ENCODE results near the gene FAM118B. TPM values are rescaled to one million over a fixed set of nuclear protein-coding genes. Genes with fewer than 3 reads are reported as not detected.

Gene FAM118B
- total and polyA plus RNA-seq, 2 of the 8 experiments (the other 6 are each of a cell fraction or from before 2014, with no cell fraction given), result 25.3 to 48.3 TPM

GRCh38 chr11:126268708-126269579 is 57.4 kb downstream of the FAM118B start, which contains the start of the genes FOXRED1 and SRPRA (continued):
- peak; percentile 94 for TF ChIP-seq TAF1 (IDR thresholded peaks at IDR 0.05; ENCODE audit: low read depth, low read length)
- TF ChIP-seq BCL11A (IDR thresholded peaks at IDR 0.05; ENCODE audit: low read depth in 2 of 2, low read length in 2 of 2), result no peak
- peak; percentile 93 for TF ChIP-seq GABPA (IDR thresholded peaks at IDR 0.05; ENCODE audit: borderline replicate concordance, insufficient read depth, low read length)
- TF ChIP-seq JUND (IDR thresholded peaks at IDR 0.05; ENCODE audit: low read length), result 0 out of 2 replicates have a peak, but pooled peaks have one; percentile 32
- no peak for TF ChIP-seq BACH1 (IDR thresholded peaks at IDR 0.05; ENCODE audit: low read length)
- peak; percentile 78 for TF ChIP-seq CHD2 (IDR thresholded peaks at IDR 0.05; ENCODE audit: low read length)
- TF ChIP-seq ATF2 (IDR thresholded peaks at IDR 0.05; ENCODE audit: low read length), result no peak
- TF ChIP-seq ZNF274 (IDR thresholded peaks at IDR 0.05; ENCODE audit: borderline replicate concordance, extremely low read depth, low read length), result no peak
- no peak for TF ChIP-seq MAFK (IDR thresholded peaks at IDR 0.05; ENCODE audit: low read depth, low read length)
- no peak for TF ChIP-seq EZH2 (IDR thresholded peaks at IDR 0.05; ENCODE audit: low read depth, low read length, severe bottlenecking)
